IMR-90 (cell line): ENCODE data around the gene ADAMTS10. TPM values are rescaled to one million over a fixed set of nuclear protein-coding genes. Genes with fewer than 3 reads are reported as not detected.
A peak's percentile ranks its signal among the peaks of the same experiment; 100 is the strongest.

ENCODE experiments used
- ATAC-seq: fragments of 200-7000 bp; cut with Tn5 transposase; 2 replicates; pipeline ENCODE4 v1.9.1; 2020; ENCODE audit warnings: low read depth, mild to moderate bottlenecking, moderate library complexity
- BruUV-seq: library from RNA; stranded (reverse); fragments of 400-500 nt; replicated peaks from 2 replicates; lab custom pipeline; 2021; lab: Mats Ljungman, UMichigan
- CTCF ChIA-PET: fragments of 300-600 bp; formaldehyde crosslinking; extraction: SDS; loops from one replicate; lab custom pipeline; 2021; ENCODE audit warnings: antibody characterized with exemption; lab: Yijun Ruan, JAX
- POLR2A ChIA-PET: fragments of 300-600 bp; sonication (Branson Sonifier 250); formaldehyde crosslinking; loops from one replicate; lab custom pipeline; 2022; ENCODE audit warnings: antibody characterized with exemption; ENCODE audit not compliant: unreplicated experiment; lab: Charles Lee
- DNase-seq: peaks from one replicate; pipeline ENCODE4 v3.0.0; 2013
- H2AFZ ChIP-seq: replicated peaks from 2 replicates; pipeline ENCODE3; 2013; ENCODE audit warnings: low read length, mild to moderate bottlenecking; ENCODE audit not compliant: poor library complexity
- H2AK5ac ChIP-seq: 2 replicates; pipeline ENCODE4 v1.6.1; 2013; ENCODE audit warnings: low read depth, low read length, inconsistent platforms
- H2AK9ac ChIP-seq: replicated peaks from 2 replicates; pipeline ENCODE3; 2013; ENCODE audit warnings: mild to moderate bottlenecking, low read depth, low read length, moderate library complexity; ENCODE audit not compliant: poor library complexity
- H2BK120ac ChIP-seq: 2 replicates; pipeline ENCODE4 v1.6.1; 2013; ENCODE audit warnings: low read depth, low read length, inconsistent platforms
- H2BK15ac ChIP-seq: 3 replicates; pipeline ENCODE4 v1.6.1; 2013; ENCODE audit warnings: low read depth, low read length, inconsistent platforms
- H2BK20ac ChIP-seq: 2 replicates; pipeline ENCODE4 v1.6.1; 2013; ENCODE audit warnings: low read depth, mild to moderate bottlenecking, inconsistent platforms, low read length, moderate library complexity
- H2BK5ac ChIP-seq: 2 replicates; pipeline ENCODE4 v1.6.1; 2013; ENCODE audit warnings: mild to moderate bottlenecking, low read depth, low read length, inconsistent platforms; ENCODE audit not compliant: poor library complexity, severe bottlenecking
- H3K14ac ChIP-seq: replicated peaks from 2 replicates; pipeline ENCODE4 v1.6.1; 2013; ENCODE audit warnings: low read depth, low read length, inconsistent platforms
- H3K18ac ChIP-seq: 2 replicates; pipeline ENCODE4 v1.6.1; 2013; ENCODE audit warnings: low read depth, low read length, control low read depth
- H3K23ac ChIP-seq: 2 replicates; pipeline ENCODE4 v1.6.1; 2013; ENCODE audit warnings: low read depth, low read length, inconsistent platforms
- H3K27ac ChIP-seq: 2 replicates; pipeline ENCODE4 v1.5.1; 2013; ENCODE audit warnings: mild to moderate bottlenecking, control low read depth, low read length; ENCODE audit not compliant: insufficient read depth
- H3K27me3 ChIP-seq: 2 replicates; pipeline ENCODE4 v1.6.1; 2013; ENCODE audit warnings: low read length; ENCODE audit not compliant: control insufficient read depth, insufficient read depth
- H3K36me3 ChIP-seq: 2 replicates; pipeline ENCODE4 v1.6.1; 2013; ENCODE audit warnings: low read length, mixed read lengths; ENCODE audit not compliant: control insufficient read depth, insufficient read depth
- H3K4ac ChIP-seq: 2 replicates; pipeline ENCODE4 v1.6.1; 2013; ENCODE audit warnings: low read depth, low read length, inconsistent platforms
- H3K4me1 ChIP-seq: 2 replicates; pipeline ENCODE4 v1.6.1; 2013; ENCODE audit warnings: low read length, mixed read lengths; ENCODE audit not compliant: control insufficient read depth, insufficient read depth
- H3K4me2 ChIP-seq: 2 replicates; pipeline ENCODE4 v1.6.1; 2013; ENCODE audit warnings: low read depth, mild to moderate bottlenecking, control low read depth, low read length, moderate library complexity
- H3K4me3 ChIP-seq: 2 replicates; pipeline ENCODE4 v1.5.1; 2013; ENCODE audit warnings: low read depth, mild to moderate bottlenecking, control low read depth, low read length, moderate library complexity; ENCODE audit not compliant: insufficient read depth
- H3K56ac ChIP-seq: 2 replicates; pipeline ENCODE4 v1.6.1; 2013; ENCODE audit warnings: low read length, inconsistent platforms; ENCODE audit not compliant: insufficient read depth; ENCODE audit errors: extremely low read depth
- H3K79me1 ChIP-seq, 2 experiments: 2 replicates each; pipeline ENCODE4 v1.6.1; 2013; ENCODE audit warnings: low read length in 2 of 2, inconsistent platforms in 1 of 2, low read depth in 1 of 2
- H3K9ac ChIP-seq: 2 replicates; pipeline ENCODE4 v1.6.1; 2013; ENCODE audit warnings: low read depth, low read length, control low read depth
- H3K9me1 ChIP-seq: 2 replicates; pipeline ENCODE4 v1.6.1; 2013; ENCODE audit warnings: low read length, inconsistent platforms; ENCODE audit not compliant: insufficient read depth
- H3K9me3 ChIP-seq: 2 replicates; pipeline ENCODE4 v1.6.1; 2013; ENCODE audit warnings: low read length; ENCODE audit not compliant: control insufficient read depth, insufficient read depth
- H4K20me1 ChIP-seq: 2 replicates; pipeline ENCODE4 v1.6.1; 2013; ENCODE audit warnings: low read length, inconsistent platforms; ENCODE audit not compliant: insufficient read depth
- H4K5ac ChIP-seq: 2 replicates; pipeline ENCODE4 v1.6.1; 2013; ENCODE audit warnings: mild to moderate bottlenecking, low read depth, low read length, control low read depth
- H4K8ac ChIP-seq, 2 experiments: 2 replicates each; pipeline ENCODE4 v1.6.1; 2013; ENCODE audit warnings: low read depth in 2 of 2, low read length in 2 of 2, control low read depth in 1 of 2, inconsistent platforms in 1 of 2
- H4K91ac ChIP-seq: 2 replicates; pipeline ENCODE4 v1.6.1; 2013; ENCODE audit warnings: low read depth, low read length, inconsistent platforms; ENCODE audit not compliant: insufficient read depth
- BHLHE40 ChIP-seq: fragments of 150-350 bp; IDR thresholded peaks from 2 replicates; pipeline ENCODE4 v1.6.1; 2016; ENCODE audit warnings: mild to moderate bottlenecking, low read depth, low read length
- CEBPB ChIP-seq: IDR thresholded peaks from 2 replicates; pipeline ENCODE4 v1.6.1; 2012; ENCODE audit warnings: low read depth, low read length, improper control_type of control experiment
- CHD1 ChIP-seq: IDR thresholded peaks from 2 replicates; pipeline ENCODE4 v1.6.1; 2012; ENCODE audit warnings: low read depth, low read length, improper control_type of control experiment
- CTCF ChIP-seq: conservative IDR thresholded peaks from 2 replicates; pipeline ENCODE4 v1.5.1; 2012; ENCODE audit warnings: mild to moderate bottlenecking, low read depth, low read length, improper control_type of control experiment
- ELK1 ChIP-seq: fragments of 150-350 bp; IDR thresholded peaks from 2 replicates; pipeline ENCODE4 v1.6.1; 2016; ENCODE audit warnings: low read depth, mild to moderate bottlenecking, low read length, moderate library complexity, borderline replicate concordance
- FOS ChIP-seq: fragments of 150-350 bp; IDR thresholded peaks from 2 replicates; pipeline ENCODE4 v1.6.1; 2016; ENCODE audit warnings: low read depth, low read length
- MAFK ChIP-seq: IDR thresholded peaks from 2 replicates; pipeline ENCODE4 v1.6.1; 2012; ENCODE audit warnings: low read depth, low read length, improper control_type of control experiment
- MAZ ChIP-seq: IDR thresholded peaks from 2 replicates; pipeline ENCODE4 v1.6.1; 2012; ENCODE audit warnings: low read depth, mild to moderate bottlenecking, low read length, improper control_type of control experiment, moderate library complexity, borderline replicate concordance
- MXI1 ChIP-seq: IDR thresholded peaks from 2 replicates; pipeline ENCODE4 v1.6.1; 2012; ENCODE audit warnings: low read depth, mild to moderate bottlenecking, low read length, moderate library complexity, borderline replicate concordance
- NFE2L2 ChIP-seq: fragments of 150-350 bp; IDR thresholded peaks from 2 replicates; pipeline ENCODE4 v1.6.1; 2016; ENCODE audit warnings: low read depth, mild to moderate bottlenecking, low read length
- POLR2A ChIP-seq: IDR thresholded peaks from 2 replicates; pipeline ENCODE4 v1.6.1; 2012; ENCODE audit warnings: mild to moderate bottlenecking, low read depth, low read length
- RAD21 ChIP-seq: IDR thresholded peaks from 2 replicates; pipeline ENCODE4 v1.6.1; 2012; ENCODE audit warnings: low read length, improper control_type of control experiment
- RCOR1 ChIP-seq: IDR thresholded peaks from 2 replicates; pipeline ENCODE4 v1.6.1; 2012; ENCODE audit warnings: mild to moderate bottlenecking, low read length, improper control_type of control experiment; ENCODE audit not compliant: insufficient replicate concordance
- RFX5 ChIP-seq: IDR thresholded peaks from 2 replicates; pipeline ENCODE4 v1.8.0; 2012; ENCODE audit warnings: low read depth, mild to moderate bottlenecking, low read length, moderate library complexity
- USF2 ChIP-seq: fragments of 150-350 bp; IDR thresholded peaks from 2 replicates; pipeline ENCODE4 v1.6.1; 2017; ENCODE audit warnings: mild to moderate bottlenecking, antibody characterized with exemption, low read length, low read depth
- WGBS, 2 experiments: methylation state at CpG; one replicate each; pipeline versions ENCODE4 v1.1.5 to v1.1.7; 2013; ENCODE audit warnings: missing lambda C conversion rate in 2 of 2; ENCODE audit not compliant: insufficient read length in 1 of 2; ENCODE audit errors: extremely low coverage in 2 of 2; 5-methylcytosine and 5-hydroxymethylcytosine counted together
- dilution Hi-C: fragments of 300-500 bp; cut with HindIII; formaldehyde crosslinking; loops from one replicate; pipeline ENCODE4 v1.14.3; 2018; ENCODE audit warnings: low sequenced_read_pairs; ENCODE audit not compliant: unreplicated experiment
- in situ Hi-C: fragments of 300-500 bp; cut with MboI; formaldehyde crosslinking; loops from 3 replicates; pipeline ENCODE4 v1.14.3; 2019; ENCODE audit warnings: low sequenced_read_pairs, inconsistent platforms, mixed read lengths
- intact Hi-C: fragments of 100-400 bp; cut with micrococcal nuclease; formaldehyde crosslinking; loops from 2 replicates; pipeline ENCODE4 v1.10.0; 2022
- polyA plus RNA-seq, 3 experiments: library from polyadenylated mRNA; depleted of rRNA; stranded (reverse); fragments of >200 nt; gene quantifications; 2 replicates each; pipeline ENCODE4 v1.2.3, GENCODE V29; 2012; ENCODE audit warnings: low replicate concordance in 1 of 3
- total RNA-seq: library from RNA; depleted of rRNA; stranded (reverse); fragments of >200 nt; gene quantifications from 2 replicates; pipeline ENCODE4 v1.2.3, GENCODE V29; 2012

ADAMTS10 gene
- total and polyA plus RNA-seq, 2 of the 4 experiments (the other 2 are of a cell fraction) = 3.4 to 11.5 TPM

GRCh38 chr19:8567522-8568172, 42.9 kb downstream of the ADAMTS10 start:
- Histone ChIP-seq H3K4me1 (peaks cover 12% of the 10 kb centered on the region), H2BK5ac (no peak overlapping the region), H3K23ac (no peak overlapping the region), H3K27ac (no peak overlapping the region), H2BK120ac (peak overlapping the region; percentile 63), H2AFZ (no peak overlapping the region), H4K8ac (no peak overlapping the region), H2BK20ac (peak overlapping the region; percentile 33; the same call in 1 of the 2 replicates), H3K56ac (no peak overlapping the region), H2AK9ac (no peak overlapping the region), H3K4ac (peak overlapping the region; percentile 71), H3K27me3 (no peaks in the 10 kb centered on the region), H3K9me1 (peaks cover 24% of the 10 kb centered on the region), H4K91ac (peak overlapping the region; percentile 32; the same call in 1 of the 2 replicates), H3K9me3 (no peaks in the 10 kb centered on the region), H3K4me2 (no peak overlapping the region), H3K79me1 (peaks cover 0 to 15% of the 10 kb centered on the region in 2 experiments; a peak in 2 of 4 replicates), H2BK15ac (no peak overlapping the region; the same call in 2 of the 3 replicates), H3K36me3 (no peaks in the 10 kb centered on the region), H4K5ac (no peak overlapping the region), H3K18ac (no peak overlapping the region), H4K20me1 (no peaks in the 10 kb centered on the region), H3K9ac (no peak overlapping the region), H3K4me3 (no peak overlapping the region), H2AK5ac (peak overlapping the region; percentile 75), H3K14ac (no peak overlapping the region; the same call in 1 of the 2 replicates)
- 98% methylated on average over 6 of the region's 15 CpGs; no CpG with 5 or more reads in 1 of the 2 experiments for WGBS, 2 experiments
- in situ Hi-C loops (no loop called here), dilution Hi-C loops (no loop called here), intact Hi-C loops (loop anchor here (5.0 kb wide), 1 partner anchor 95 kb away; no protein-coding TSS in a partner anchor)
- POLR2A ChIA-PET = no interaction called here
- CTCF ChIA-PET = interaction anchor here (1.9 kb wide), 1 partner anchor 13 kb away, joined by 4 read pairs; no protein-coding TSS in a partner anchor
- DNase-seq = no peak
- no peak for ATAC-seq
- no TSS peak for BruUV-seq
- TF ChIP-seq RFX5 = no peak
- no peak for TF ChIP-seq CTCF
- no peak for TF ChIP-seq MAZ
- no peak for TF ChIP-seq CHD1
- TF ChIP-seq FOS = no peak
- no peak for TF ChIP-seq USF2
- no peak for TF ChIP-seq NFE2L2
- no peak for TF ChIP-seq POLR2A
- TF ChIP-seq ELK1 = no peak
- TF ChIP-seq MAFK = no peak
- TF ChIP-seq BHLHE40 = no peak
- TF ChIP-seq RAD21 = no peak
- no peak for TF ChIP-seq RCOR1
- TF ChIP-seq CEBPB = no peak
- TF ChIP-seq MXI1 = no peak
